ENCODE measurements around the gene NEK8. TPM values are rescaled to one million over a fixed set of nuclear protein-coding genes. Genes with fewer than 3 reads are reported as not detected.
A peak's percentile ranks its signal among the peaks of the same experiment; 100 is the strongest.
"Not testable (repeated sequence)": the region's sequence is repeated elsewhere in the genome, so short reads cannot be mapped to it uniquely, and the experiment has no call there.

NEK8 gene
- polyA plus RNA-seq, 4 donors: 6.4 to 8.1 (median 7.8) TPM

DNA sequence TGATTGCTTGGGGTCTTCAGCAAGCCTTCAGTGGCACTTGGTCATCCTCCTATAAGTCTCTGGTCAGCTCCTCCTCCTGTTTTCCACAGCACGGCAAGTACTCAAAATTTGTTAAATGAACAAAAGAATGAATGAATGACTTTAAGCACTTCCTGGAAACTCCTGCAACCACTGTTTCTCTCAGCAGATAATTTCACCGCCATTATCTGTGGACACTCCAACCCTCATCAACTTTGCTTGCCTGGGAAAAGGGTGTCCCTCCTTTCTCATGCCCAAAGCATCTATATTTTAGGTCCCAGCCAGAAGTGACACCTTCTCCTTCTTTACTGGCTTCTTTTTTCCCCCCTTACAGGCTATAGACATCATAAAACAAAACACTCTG lies 21.3 kb upstream of the NEK8 start:
- no peak for DNase-seq (ENCODE audit: low read depth in 4 of 4, low spot score in 3 of 4)

DNA sequence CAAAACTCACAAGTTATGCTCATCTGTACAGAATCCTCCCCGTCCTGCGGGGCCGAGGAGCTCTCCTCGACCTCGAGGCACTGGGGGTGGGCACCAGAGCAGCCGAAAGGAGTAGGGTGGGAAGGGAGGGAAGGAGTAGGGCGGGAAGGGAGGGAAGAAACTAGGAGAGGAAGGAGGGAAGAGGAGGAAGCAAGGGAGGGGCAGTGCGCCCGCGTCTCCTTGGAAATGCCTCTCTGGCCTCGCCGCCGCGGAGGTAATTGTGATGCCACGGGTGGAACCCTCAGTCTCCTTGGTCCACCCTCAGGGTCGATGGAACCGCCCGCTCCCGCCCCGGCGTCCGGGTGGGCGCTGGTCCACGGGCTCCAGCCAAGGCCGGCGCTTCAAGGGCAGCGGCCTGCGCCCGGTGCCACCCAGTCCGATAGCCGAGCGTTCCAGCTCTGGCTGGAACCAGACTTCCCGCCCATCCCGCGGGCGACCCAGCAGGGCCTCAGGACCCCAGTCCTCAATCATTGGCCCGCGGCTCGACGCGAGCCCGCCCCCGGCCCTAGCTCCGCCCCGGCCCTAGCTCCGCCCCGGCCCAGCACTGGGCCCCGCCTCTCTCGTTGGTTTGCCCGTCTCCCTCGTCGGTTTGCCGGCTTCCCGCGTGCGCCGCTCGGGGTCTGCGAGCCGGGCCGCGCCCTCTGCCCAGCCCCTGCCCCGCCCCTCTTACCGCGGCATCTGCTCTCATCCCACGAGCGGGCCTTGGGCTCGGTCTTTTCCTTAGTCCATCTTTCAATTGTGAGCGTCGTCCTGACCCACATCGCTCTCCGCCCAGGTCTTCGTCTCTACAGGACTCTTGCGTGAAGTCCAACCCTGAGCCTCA lies 17.5 kb upstream of the NEK8 start:
- DNase-seq (ENCODE audit: low read depth in 4 of 4, low spot score in 3 of 4): peak; percentile 82 to 87 (median 85)

DNA sequence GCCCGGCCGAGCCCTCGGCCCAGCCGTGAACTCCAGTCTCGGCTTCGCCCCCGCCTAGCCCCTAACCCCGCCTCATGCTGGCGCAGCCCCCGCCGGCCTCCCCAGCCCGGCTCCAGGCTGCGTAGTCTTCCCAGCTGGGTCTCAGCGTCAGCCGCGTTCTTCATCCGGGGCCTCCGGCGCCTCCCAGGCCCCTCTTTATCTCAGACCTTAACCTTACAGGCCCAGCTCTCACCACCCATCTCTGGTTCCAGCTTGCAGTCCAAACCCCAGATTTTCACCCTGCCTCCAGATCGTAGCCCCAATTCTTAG lies 16.9 kb upstream of the NEK8 start, which contains the start of gene PROCA1:
TSS of gene PROCA1 (minus strand) at position 166 of the 309 bp plus-strand sequence. CDS start 228 bp downstream, outside the sequence.
- DNase-seq (ENCODE audit: low read depth in 4 of 4, low spot score in 3 of 4): no peak

DNA sequence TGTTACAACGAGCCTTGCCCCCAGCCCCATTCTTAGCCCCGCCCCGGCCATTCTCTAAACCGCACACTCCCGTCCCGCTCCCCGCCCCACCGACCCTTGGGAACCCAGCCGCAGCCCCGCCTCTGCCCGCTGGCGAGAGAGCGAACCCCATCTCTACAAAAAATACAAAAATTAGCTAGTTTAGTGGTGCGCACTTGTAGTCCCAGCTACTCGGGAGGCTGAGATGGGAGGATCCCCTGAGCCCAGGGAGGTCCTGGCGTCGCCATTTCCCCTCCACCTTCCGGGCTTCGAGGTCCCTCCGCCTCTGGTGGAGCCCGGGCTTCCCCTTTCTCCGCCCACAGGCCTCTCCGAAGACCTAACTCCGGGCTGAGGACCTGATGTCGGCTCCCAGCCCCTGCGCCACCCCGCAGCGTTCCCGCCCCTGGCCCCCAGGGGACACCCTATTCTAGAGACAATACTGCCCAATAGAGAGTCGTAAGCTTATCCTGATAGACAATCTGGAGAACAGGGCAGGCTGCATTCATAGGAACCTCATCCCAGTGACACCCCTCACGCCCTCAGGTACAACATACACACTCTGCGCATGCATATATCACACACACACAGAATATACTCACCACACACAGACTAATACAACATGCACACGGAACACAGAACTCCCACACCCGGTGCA lies 16.4 kb upstream of the NEK8 start:
- no peak for DNase-seq (ENCODE audit: low read depth in 4 of 4, low spot score in 3 of 4)

DNA sequence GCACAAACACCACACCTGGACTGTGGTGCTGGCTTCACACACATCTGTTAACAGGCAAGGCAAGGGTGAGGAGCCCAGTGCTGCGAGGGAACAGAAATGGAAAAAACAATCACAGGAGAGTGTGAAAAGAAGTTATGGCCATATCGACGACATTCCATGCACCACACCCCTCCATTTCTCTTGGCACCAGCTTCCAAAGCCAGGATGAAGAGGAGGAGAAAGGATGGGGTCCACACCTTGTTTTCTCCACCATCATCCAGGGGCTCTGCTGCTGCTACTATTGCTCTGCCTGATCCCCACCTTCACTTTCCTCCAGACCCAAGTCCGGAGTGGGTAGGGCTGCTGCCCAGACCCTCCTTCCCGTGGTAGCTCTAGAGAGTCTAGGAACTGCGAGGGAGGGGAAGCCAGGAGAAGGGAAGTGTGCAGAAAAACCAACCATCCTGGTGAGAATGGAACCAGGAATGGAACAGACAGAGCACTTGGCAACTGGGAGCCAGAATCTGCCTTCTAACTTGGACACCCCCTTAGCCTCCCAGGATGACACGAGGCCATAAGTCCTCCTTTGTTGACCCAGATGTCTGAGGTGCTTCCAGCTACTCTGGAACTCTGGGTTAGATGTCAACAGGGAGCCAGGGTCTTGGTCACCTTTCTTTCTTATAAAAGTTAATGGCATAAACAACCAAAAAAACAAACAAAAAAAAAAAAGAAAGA lies 15.7 kb upstream of the NEK8 start:
- no peak for DNase-seq (ENCODE audit: low read depth in 4 of 4, low spot score in 3 of 4)

DNA sequence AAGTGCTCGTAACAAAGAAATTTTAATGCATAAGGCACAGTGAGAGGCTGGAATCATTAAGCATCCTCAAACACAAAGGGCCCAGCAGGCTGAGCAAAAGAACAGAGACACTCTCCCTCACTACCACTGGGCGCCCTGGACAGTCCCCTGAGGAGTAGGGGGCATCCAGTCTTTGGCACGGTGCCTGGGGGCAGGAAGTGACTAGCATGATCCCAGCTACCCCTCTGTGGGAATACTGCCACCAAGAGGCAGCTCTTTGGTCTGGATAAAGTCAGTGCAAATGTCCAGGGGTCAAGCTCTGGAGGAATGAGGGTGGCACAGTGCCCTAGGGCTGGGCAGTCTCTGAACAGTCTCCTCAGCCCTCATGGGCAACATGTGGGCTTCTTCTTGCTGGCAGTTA lies 14.3 kb upstream of the NEK8 start:
- no peak for DNase-seq (ENCODE audit: low read depth in 4 of 4, low spot score in 3 of 4)

DNA sequence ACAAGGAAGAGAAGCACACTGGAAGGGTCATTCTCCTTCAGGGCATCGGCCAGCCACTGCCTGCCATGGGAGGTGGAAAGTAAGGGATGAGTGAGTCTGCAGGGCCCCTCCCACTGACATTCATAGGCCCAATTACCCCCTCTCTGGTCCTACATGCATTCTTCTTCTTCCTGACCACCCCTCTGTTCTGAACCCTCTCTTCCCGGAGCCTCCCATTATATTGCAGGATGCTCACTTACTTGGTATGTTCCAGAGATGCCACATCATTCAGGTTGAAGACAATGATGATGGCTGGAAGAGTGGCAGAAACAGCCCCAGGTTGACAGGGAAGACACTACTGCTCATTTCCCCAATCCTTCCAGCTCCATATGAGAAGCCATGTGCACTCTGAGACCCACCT lies 13.4 kb upstream of the NEK8 start:
- no peak for DNase-seq (ENCODE audit: low read depth in 4 of 4, low spot score in 3 of 4)

DNA sequence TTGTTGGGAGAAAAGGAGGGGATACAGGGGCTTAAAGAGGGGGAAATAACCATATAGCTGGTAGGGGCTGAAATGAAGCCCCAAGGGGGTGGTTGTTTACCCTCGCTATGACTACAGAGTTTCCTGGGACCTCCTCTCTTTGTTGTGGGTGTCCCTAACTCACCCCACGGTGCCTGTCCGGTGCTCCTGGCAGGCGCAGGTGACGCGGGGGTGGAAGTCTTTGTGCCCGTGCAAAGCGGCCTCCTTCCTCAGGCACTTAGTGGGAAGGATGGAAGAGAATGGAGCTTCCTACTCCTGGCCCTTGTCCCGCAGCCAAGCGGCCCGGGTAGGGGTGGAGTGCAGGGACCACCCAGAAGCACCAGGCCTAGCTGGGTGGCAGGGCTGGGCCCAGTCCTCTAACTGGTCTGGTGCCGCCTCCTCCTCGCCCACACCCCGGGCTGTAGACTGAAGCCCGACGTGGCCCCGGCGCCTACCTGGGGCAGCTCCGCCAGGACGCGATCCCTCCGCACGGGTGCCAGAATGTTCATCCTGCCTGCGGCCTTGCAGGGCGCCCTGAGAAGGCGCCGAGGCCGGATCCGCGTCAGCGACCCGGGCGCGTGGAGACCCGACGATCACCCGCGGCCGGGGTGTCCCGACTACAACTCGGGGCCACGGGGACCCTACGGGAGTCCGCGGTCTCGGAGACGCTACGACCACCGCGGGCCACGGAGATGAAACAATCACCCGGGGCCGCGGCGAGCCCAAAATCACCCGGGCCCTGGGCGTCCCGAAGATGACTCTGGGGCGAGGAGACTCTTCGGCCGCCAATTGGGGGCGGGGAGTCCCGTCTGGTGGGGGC lies 11.6 kb upstream of the NEK8 start:
- no peak for DNase-seq (ENCODE audit: low read depth in 4 of 4, low spot score in 3 of 4)

DNA sequence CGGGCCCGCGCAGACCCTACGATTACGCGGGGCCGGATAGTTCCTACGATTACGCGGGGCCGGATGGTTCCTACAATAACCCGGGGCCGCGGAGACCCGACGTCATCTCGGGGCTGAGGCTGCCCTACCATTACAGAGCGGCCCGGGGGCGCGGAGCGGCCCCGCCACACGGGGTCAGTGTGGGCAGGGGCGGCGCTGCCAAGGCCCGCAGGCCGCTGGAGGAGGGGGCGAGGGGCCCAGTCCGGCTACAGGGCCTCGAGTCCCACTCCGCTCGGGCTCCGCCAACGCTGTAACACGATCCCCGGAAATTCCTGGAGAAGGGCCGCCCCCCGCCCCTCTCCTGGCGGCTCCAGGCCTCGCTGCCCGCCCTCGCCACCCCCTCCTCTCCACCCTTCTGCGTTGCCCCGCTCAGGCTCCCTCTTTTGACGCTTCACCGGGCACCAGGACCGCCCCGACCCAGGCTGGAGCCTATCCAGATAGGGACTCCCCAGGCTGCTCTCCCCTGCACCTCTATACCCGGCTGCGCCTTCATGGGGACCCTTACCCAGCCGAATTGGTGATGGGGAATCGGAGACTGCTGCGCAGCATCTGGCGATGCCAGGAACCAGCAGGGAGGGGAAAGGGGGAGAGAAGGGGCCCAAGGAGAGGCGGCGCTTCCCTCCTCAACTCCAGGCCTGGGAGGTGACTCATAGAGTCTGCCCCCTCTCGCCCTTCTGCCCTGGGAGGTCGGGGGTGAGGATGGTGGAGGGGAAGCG lies 10.8 kb upstream of the NEK8 start, which contains the start of gene RAB34:
TSS of gene RAB34 (minus strand) at position 291 of the 755 bp plus-strand sequence. CDS start 602 bp downstream, outside the sequence.
- peak; percentile 84 to 87 (median 85) for DNase-seq (ENCODE audit: low read depth in 4 of 4, low spot score in 3 of 4)

DNA sequence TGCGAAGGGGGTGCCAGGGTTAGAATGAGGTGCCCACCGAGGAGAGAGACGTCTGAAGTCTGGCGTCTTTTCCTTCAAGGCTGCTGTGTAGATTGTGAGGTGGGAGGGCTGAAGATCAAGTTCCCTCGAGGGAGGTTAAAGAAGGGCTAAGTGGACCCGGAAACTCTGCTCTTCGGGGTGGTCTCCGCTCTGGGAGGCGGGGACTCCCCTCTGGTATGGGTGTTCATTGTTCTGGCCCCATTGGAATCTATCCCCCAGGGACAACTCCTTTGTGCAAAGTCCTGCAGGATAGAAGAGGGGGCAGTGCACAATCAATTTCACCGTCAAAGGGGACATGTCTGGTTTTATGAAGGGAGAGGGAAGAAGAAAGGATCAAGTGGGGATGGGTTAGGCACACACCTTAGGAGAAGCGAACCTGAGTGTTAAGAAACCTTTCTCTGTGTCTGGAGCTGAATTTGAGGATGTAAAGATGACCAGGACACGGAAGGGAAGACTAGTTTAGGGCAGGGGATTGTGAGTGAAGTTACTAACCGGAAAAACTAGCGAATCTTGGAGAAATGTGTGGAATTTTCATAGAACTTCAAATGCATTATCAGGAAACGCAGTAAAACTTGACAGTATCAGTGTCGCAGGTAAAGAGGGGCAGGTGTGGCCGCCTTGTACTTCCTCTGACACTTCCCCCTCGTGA lies 10.1 kb upstream of the NEK8 start:
- DNase-seq (ENCODE audit: low read depth in 4 of 4, low spot score in 3 of 4): peak in 1 of 4 donors; percentile 25

DNA sequence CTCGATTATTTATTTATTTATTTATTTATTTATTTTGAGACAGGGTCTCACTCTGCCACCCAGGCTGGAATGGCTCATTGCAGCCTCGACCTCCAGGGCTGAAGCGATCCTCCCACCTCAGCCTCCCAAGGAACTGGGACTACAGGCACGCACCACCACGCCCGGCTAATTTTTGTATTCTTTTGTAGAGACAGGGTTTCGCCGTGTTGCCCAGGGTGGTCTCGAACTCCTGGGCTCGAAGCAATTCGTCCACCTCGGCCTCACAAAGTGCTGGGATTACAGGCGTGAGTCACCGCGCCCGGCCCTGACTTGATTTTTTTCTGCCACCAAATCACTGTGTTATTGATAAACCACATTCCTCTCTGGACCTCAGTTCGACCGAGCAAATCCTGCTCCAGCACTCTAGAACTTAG lies 9.6 kb upstream of the NEK8 start:
- DNase-seq (ENCODE audit: low read depth in 4 of 4, low spot score in 3 of 4): no peak

DNA sequence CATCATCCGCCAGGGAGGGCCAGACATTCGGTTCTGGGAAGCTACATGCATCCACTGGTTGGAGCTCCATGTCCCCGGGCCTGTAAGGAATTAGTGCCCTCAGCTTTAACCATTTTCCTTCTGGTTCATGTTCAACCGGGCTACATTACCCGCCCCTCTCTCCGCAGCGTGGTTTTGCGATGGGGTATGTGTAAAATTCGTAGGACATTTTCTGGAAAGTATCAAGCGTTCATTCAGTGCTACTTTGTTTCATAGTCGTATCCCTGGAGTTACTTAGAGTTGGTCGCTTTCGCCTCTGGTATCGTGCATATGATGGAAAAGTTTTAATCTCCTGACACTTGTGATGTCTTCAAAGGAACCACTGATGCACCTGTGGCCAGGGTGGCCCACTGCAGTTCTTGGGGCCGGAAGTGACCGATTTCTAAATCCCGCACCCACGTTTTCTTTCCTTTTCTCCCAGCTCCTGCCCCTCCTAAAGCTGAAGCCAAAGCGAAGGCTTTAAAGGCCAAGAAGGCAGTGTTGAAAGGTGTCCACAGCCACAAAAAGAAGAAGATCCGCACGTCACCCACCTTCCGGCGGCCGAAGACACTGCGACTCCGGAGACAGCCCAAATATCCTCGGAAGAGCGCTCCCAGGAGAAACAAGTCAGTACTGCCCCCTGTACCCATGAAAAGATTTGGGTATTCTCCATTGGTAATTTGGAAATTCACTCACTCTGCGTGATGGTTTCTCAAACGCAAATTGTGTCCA lies 8.2 kb upstream of the NEK8 start:
- no peak for DNase-seq (ENCODE audit: low read depth in 4 of 4, low spot score in 3 of 4)

DNA sequence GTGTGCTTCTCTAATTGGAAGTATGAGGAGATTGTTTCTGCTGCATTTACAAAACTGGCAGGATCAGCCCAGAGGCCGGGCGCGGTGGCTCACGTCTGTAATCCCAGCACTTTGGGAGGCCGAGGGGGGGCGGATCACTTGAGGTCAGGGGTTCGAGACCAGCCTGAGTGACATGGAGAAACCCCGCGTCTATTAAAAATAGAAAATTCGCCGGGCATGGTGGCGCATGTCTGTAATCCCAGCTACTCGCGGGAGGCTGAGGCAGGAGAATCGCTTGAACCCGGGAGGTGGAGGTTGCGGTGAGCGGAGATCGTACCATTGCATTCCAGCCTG lies 7.6 kb upstream of the NEK8 start:
- not testable (repeated sequence) for DNase-seq (ENCODE audit: low read depth in 4 of 4, low spot score in 3 of 4)

DNA sequence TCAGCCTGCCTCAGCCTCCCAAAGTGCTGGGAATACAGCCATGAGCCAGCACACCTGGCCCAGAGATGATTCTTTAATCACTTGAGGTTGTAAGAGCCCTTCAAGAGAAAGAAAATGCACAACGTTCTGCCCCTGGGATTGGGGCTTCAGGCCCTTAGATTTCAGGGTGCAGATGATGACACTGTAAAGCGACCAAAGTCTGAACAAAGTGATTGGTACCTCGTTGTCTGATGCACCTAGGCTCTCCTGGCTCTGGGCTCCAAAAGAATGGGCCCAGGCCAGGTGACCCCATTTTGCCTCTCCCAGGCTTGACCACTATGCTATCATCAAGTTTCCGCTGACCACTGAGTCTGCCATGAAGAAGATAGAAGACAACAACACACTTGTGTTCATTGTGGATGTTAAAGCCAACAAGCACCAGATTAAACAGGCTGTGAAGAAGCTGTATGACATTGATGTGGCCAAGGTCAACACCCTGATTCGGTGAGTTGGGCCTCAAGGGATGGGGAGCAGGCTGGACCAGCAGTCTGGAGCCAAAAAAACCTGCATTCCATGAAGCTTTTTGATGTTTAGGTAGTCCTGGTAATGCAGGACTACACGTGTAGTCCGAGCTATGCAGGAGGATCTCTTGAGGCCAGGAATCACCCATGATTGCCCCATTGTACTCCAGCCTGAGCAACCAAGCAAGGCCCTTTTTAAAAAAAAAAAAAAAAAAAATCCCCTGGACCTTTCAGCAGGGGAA lies 6.0 kb upstream of the NEK8 start:
- no peak for DNase-seq (ENCODE audit: low read depth in 4 of 4, low spot score in 3 of 4)

DNA sequence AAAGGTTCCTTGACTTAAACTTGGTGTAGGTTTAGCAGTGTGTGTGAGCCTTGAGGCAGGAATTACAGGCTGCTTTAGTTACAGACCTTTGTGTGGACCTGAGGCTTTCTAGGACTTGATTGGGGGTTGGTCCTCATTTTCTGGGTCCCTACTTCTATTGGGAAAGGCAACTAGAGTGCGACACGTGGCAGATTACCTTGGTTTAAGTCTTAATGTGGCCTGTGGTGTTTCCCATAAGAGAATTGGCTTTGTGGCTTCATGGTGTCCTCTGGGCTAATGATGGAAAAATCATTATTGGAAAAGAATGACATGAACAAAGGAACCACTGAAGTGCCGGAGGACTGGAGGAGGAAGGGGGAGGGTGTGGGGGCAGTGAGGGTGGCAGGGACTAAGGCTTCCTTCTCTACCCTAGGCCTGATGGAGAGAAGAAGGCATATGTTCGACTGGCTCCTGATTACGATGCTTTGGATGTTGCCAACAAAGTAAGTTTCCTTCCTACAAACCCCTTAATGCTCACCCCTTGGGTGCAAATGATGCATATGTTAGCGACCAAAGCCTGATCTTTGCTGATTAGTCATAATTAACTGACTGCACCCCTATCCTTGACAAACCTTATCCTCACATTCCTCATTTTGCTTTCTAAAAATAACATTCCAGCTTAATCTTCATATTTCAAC lies 5.3 kb upstream of the NEK8 start:
- no peak for DNase-seq (ENCODE audit: low read depth in 4 of 4, low spot score in 3 of 4)

DNA sequence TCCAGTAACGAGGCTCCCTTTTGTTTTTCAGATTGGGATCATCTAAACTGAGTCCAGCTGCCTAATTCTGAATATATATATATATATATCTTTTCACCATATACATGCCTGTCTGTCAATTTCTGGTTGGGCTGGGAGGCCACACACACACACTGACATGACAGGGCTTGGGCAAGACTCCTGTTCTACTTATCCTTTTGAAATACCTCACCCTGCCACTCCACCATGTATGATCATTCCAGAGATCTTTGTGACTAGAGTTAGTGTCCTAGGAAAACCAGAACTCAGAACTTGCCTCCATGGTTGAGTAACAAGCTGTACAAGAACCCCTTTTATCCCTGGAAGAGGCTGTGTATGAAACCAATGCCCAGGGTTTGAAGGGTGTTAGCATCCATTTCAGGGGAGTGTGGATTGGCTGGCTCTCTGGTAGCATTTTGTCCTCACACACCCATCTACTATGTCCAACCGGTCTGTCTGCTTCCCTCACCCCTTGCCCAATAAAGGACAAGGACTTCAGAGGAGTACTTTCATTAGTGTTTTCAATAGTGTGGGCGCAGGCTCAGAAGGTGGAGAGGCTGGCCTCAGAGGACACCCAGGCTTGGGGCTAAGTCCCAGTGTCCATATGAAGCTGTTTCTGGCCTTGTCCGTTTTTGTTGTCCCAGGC lies 4.6 kb upstream of the NEK8 start:
- not testable (repeated sequence) for DNase-seq (ENCODE audit: low read depth in 4 of 4, low spot score in 3 of 4)
